Urinary bladder (tissue), 4 donors: ENCODE results near the gene NLK. TPM values are rescaled to one million over a fixed set of nuclear protein-coding genes. Genes with fewer than 3 reads are reported as not detected.
"Not testable (repeated sequence)": the region's sequence is repeated elsewhere in the genome, so short reads cannot be mapped to it uniquely, and the experiment has no call there.

ENCODE experiments used
- DNase-seq: peaks from one replicate; pipeline ENCODE4 v3.0.0-alpha.2; 2015; ENCODE audit errors: extremely low spot score
- H3K27ac ChIP-seq: one replicate; pipeline ENCODE4 v1.5.1; 2013; ENCODE audit warnings: low read depth, mild to moderate bottlenecking, moderate library complexity
- H3K36me3 ChIP-seq: one replicate; pipeline ENCODE4 v1.6.1; 2013; ENCODE audit warnings: mild to moderate bottlenecking, moderate library complexity; ENCODE audit not compliant: insufficient read depth
- H3K4me1 ChIP-seq: one replicate; pipeline ENCODE4 v1.6.1; 2013; ENCODE audit warnings: mild to moderate bottlenecking, moderate library complexity; ENCODE audit not compliant: insufficient read depth
- H3K4me3 ChIP-seq: one replicate; pipeline ENCODE4 v1.5.1; 2013; ENCODE audit warnings: low read depth, low read length
- WGBS: extraction: QIAGEN DNeasy Blood & Tissue Kit; methylation state at CpG from one replicate; pipeline ENCODE4 v1.1.7; 2013; 5-methylcytosine and 5-hydroxymethylcytosine counted together
- polyA plus RNA-seq: library from polyadenylated mRNA; stranded (reverse); fragments of 200-250 nt; gene quantifications from one replicate; pipeline ENCODE4 v1.2.3, GENCODE V29; 2013
- small RNA-seq: library from RNA; depleted of rRNA; stranded (forward); fragments of <200 nt; gene quantifications from one replicate; pipeline ENCODE3, GENCODE V24; 2014
- total RNA-seq: library from RNA; depleted of rRNA; stranded (reverse); fragments of >200 nt; gene quantifications from one replicate; pipeline ENCODE4 v1.2.3, GENCODE V29; 2014
- donor health status: healthy with polysubstance abuse.
- donor health status: healthy.

NLK gene
- total and polyA plus RNA-seq, 2 donors = 6.8 to 28.1 TPM

DNA sequence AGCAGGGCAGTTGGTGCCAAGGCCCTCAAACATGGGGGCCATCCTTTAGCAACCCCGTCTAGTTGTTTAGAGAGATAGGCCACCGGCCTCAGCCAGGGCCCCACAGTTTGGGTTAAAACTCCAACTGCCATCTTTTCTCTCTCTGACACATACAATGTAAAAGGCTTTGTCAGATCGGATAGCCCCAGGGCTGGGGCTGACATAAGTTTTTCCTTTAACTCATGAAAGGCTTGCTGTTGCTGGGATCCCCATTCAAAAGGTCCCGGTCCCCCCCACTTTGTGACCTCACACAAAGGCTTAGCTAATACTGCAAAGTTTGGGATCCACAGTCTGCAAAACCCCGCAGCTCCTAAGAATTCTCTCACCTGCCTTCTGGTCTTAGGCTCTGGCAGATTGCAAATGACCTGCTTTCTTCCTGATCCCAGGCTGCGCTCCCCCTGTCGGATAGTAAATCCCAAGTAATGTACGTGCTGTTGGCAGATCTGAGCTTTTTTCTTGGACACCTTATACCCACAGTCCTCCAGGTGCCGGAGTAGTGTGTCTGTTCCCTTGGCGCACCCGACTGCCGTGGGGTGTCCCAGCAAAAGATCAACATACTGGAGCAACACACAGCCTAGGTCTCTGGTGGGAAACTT lies 192.7 kb downstream of the NLK start:
- not testable (repeated sequence) for H3K36me3 ChIP-seq, H3K4me3 ChIP-seq, H3K27ac ChIP-seq, H3K4me1 ChIP-seq, DNase-seq
- WGBS = 68% methylated on average over 12 of the region's 12 CpGs

DNA sequence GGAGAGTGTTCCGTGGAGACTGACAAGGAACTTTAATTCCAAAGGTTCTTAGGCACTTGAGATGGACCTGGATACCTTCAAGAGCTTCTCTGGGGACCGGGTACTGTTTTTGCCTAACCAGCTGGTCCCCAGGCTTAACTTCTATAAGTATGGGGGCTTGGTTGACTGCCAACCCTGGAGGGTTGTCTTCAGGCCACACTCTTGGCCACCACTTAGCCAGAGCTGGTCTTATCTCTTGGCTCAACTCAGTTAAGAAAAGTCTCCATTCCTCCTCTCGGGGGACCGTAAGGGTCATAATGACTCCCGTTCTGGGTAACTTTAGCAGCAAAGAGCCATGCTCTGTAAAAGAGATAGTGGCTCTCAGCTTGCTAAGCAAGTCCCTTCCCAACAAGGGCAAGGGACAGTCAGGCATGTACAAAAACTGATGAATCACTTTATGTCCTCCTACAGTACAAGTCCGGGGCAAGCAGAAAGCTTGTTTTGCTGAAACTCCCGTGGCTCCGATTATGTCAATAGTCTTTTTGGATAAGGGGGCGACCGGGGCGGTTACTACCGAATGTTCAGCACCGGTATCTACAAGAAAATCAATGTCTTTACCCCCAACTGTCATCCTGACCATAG lies 193.7 kb downstream of the NLK start:
- not testable (repeated sequence) for H3K27ac ChIP-seq, H3K36me3 ChIP-seq, H3K4me3 ChIP-seq, DNase-seq, H3K4me1 ChIP-seq
- WGBS = 66% methylated on average over 13 of the region's 13 CpGs

DNA sequence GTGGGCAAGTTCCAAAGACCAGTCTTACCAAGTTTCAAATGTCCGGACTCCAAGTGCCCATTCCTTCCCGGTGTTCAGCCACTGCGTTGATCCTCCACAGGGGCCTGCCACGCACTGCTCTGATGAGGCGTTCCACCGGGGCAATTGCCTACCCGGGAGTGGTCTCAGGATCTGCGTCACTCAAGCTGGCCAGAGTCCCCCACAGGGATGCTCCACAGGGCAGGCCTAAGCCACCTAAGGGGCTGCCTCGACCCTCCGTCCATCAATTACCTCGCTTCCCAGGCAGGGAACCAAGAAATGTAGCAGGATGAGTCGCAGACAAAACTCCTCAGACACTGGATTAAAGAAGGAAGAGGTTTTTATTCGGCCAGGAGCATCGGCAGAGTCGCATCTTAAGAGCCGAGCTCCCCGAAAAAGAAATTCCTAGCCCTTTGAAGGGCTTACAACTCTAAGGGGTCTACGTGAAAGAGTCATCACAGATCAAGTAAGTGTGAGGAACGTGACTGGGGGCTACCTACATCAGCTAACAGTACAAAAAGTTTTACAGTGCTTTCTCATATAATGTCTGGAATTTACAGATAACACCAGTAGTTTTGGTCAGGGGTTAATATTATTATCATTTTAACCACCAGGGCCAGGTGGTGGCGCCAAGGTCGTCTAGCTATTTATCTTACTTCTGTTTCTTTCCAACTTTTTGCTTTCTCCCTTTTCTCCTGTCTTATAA lies 196.2 kb downstream of the NLK start:
- H3K4me1 ChIP-seq, DNase-seq, H3K36me3 ChIP-seq, H3K4me3 ChIP-seq, H3K27ac ChIP-seq: not testable (repeated sequence)
- 70% methylated on average over 21 of the region's 21 CpGs for WGBS

GRCh38 chr17:28239271-28239624 lies 196.8 kb downstream of the NLK start:
- no peak overlapping the region for H3K27ac ChIP-seq
- no peaks in the 10 kb centered on the region for H3K36me3 ChIP-seq
- H3K4me1 ChIP-seq = no peaks in the 10 kb centered on the region
- no peak overlapping the region for H3K4me3 ChIP-seq
- 35% methylated on average over 3 of the region's 3 CpGs for WGBS
- DNase-seq = no peak

- no peak overlapping the region for H3K4me3 ChIP-seq
These were observed 198.3 kb downstream of the NLK start for GRCh38 chr17:28240688-28241340.

DNA sequence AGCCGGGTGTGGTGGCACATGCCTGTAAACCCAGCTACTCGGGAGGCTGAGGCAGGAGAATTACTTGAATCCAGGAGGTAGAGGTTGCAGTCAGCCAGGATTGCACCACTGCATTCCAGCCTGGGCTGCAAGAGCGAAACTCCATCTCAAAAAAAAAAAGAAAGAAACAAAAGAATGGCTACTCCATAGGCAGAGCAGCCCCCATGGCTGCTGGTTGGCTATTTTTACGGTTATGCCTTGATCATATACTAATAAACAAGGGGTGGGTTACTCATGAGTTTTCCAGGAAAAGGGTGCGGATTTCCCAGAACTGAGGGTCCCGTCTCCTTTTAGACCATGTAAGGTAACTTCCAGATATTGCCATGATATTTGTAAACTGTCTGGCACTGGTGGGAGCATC lies 200.3 kb downstream of the NLK start:
- H3K4me3 ChIP-seq = no peak overlapping the region
- no peaks in the 10 kb centered on the region for H3K4me1 ChIP-seq
- H3K36me3 ChIP-seq = no peaks in the 10 kb centered on the region
- DNase-seq = no peak
- no peak overlapping the region for H3K27ac ChIP-seq
- WGBS = 86% methylated on average over 6 of the region's 6 CpGs

More at GRCh38 chr17:28240688-28241340, 198.3 kb downstream of the NLK start:
- no peaks in the 10 kb centered on the region for H3K4me1 ChIP-seq
- no peaks in the 10 kb centered on the region for H3K36me3 ChIP-seq
- DNase-seq = no peak
- H3K27ac ChIP-seq = no peak overlapping the region
- 80% methylated on average over 8 of the region's 8 CpGs for WGBS

DNA sequence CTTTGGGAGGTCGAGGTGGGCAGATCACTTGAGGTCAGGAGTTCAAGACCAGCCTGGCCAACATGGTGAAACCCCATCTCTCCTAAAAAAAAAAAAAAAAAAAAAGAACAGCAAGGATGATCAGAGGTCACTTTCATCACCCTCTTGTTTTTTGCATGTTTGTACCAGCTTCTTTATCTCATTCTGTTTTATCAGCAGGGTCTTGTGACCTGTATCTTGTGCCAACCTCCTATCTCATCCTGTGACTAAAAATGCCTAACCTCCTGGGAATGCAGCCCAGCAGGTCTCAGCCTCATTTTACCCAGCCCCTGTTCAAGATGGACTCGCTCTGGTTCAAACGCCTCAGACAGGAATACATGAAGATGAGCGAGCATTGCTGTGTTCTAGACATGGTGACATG lies 200.8 kb downstream of the NLK start:
- H3K4me1 ChIP-seq, H3K27ac ChIP-seq, DNase-seq, H3K36me3 ChIP-seq, H3K4me3 ChIP-seq: not testable (repeated sequence)
- WGBS = 84% methylated on average over 4 of the region's 4 CpGs

DNA sequence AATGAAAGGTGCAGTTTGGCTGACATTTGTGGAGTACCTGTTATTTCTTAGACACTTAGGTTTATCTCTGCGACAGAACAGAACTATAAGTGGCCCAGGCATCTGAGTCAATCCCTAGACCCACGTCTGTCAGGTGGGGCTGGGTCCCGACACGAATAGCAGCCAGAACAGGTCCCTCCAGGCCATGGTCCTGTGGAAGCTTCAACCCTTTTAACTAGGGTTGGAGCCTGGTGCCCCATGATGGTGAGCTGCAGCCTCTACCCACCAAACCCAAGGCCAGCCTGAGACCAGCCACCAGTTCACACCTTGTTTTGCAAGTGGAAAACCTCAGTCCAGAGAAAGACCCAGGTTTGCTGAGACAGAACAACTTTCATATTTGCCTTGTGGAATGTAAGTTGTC lies 202.0 kb downstream of the NLK start:
- H3K27ac ChIP-seq = no peak overlapping the region
- no peaks in the 10 kb centered on the region for H3K36me3 ChIP-seq
- 86% methylated on average over 4 of the region's 4 CpGs for WGBS
- no peak for DNase-seq
- no peaks in the 10 kb centered on the region for H3K4me1 ChIP-seq
- H3K4me3 ChIP-seq = no peak overlapping the region

Small RNA genes within 50 kb of the gene (small RNA-seq; reads per million reads assigned to genes)
- gene RF00006 (not detected), gene RF00156 (not detected), gene RF00601 (not detected), gene RPS29P22 (not detected)

Other genes starting within 250 kb of the NLK start
- gene NOS2, start 242.1 kb upstream of the NLK start, total RNA-seq = 0.26 TPM
- gene NOS2, start 242.1 kb upstream of the NLK start, polyA plus RNA-seq = 0.14 TPM
- 8.0 TPM for gene LYRM9, start 149.3 kb upstream of the NLK start, total RNA-seq
- 17.7 TPM for gene LYRM9, start 149.3 kb upstream of the NLK start, polyA plus RNA-seq